NCI-H146 (cell line): Measurements from ENCODE around the gene TMPRSS13.
"Not testable (repeated sequence)": the region's sequence is repeated elsewhere in the genome, so short reads cannot be mapped to it uniquely, and the experiment has no call there.

ENCODE experiments used
- DNase-seq: peaks from one replicate; lab custom pipeline; 2025; lab: John Stamatoyannopoulos, UW

TMPRSS13 gene

GRCh38 chr11:117871784-117872183 is 57.4 kb downstream of the TMPRSS13 start:
- no peak for DNase-seq

DNA sequence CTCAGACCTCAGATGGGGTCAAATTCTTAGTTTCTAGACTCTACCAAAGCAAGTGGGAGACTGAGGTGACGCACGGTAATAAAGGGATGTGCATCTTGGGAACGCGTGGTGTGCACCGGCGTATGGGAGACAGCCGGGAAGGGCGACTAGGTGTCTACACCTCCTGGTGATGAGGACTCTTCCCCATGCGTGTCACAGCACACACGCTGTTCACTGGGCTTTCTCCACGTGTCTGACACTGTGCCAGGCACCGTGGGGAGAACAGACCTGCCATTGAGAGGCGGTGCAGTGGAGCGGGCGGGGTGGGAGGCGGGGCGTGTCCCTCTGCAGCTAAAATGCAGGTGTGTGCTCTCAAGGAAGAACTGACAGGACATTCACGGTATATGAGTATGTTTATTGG is 58.0 kb downstream of the TMPRSS13 start:
- no peak for DNase-seq

DNA sequence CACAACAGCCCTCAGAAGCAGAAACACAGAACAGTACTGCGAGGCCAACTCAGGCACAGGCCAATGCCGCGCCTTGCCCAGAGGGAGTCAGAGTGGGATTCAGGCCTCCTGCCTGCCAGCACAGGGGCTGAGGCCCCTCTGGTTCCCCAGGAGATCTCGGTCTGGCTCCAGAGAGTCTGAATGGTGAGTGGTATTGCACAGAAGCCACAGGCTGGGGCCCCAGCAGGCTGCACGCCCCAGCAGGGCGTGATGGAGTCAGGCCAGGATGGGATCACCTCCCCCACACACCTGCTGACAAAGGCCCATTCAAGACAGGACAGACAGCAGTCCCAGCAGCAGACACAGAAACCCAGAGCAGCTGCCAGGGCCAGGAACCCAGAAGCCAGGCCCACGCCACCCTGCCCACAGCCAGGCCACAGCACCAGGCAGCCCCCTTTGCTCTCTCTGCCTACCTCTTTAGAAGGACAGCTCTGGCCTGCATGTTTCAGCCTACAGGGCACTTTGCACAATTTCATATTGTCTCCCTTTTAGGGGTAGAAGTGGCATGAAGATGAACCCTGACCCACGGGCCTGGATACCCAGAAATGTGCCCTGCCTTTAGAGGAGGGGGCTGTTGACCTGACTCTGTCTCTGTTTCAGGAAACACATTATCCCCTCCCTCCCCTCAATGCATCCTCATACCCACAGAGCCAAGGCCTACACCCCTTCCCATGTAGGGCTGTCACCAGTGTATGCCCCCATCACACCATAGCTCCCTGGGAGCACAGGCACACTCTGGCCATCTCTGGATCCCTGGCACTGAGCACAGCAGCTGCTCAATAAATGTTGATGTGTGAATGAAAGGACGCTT is 58.9 kb downstream of the TMPRSS13 start:
- DNase-seq, result peak; percentile 79

GRCh38 chr11:117869604-117870003 is 59.6 kb downstream of the TMPRSS13 start:
- no peak for DNase-seq

DNA sequence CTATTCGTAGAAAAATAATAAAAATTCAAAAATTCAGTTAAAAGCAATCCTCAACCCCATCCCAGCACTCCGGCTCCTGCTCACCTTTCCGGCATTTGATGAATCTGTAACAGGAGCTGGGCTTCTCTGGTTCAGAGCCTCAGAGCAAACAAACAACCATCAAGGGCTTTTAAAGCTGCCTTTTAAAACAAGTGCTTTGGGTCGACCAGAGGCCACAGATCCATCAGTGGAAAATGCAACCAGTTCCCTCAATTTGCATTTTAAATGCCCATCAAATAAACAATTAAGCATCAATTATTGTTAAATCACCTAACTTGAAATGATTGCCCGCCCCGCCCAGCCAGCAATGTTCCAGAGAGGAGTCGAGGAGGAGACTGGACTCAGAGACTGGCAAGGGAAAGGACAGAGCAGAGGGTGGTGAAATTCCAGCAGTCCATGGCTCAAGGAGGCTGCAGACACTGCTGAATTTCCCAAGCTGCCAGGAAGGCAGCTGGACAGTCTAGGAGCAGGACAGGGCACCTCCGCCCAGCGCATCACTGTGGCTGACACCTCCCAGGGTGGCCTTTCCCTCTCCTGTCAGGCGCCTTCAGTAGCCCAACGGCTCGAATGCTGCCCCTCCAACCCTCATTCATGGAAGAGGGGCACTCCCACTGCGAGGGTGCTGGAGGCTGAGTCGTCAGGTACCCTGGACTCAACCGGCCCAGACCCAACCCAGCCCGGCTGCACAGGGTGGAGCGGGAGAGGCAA is 60.2 kb downstream of the TMPRSS13 start:
- DNase-seq, result peak; percentile 35

DNA sequence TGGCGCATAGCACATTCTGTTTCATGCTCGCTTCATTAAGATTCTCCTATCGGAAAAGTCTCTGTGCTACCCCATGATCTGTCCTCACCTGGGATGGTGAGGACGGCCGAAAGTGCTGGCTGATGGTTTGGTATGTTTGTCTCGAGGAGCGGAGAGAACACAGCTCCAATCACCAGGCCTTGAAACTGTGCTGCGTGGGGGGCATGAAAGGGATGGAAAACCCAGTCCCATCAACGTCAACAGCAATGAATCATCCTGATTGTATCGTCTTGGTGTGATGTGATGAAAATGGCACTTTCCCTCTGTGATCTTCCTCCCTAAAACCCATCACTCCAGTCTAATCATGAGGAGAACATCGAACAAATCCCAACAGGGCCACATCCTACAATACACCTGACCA is 61.1 kb downstream of the TMPRSS13 start:
- no peak for DNase-seq

DNA sequence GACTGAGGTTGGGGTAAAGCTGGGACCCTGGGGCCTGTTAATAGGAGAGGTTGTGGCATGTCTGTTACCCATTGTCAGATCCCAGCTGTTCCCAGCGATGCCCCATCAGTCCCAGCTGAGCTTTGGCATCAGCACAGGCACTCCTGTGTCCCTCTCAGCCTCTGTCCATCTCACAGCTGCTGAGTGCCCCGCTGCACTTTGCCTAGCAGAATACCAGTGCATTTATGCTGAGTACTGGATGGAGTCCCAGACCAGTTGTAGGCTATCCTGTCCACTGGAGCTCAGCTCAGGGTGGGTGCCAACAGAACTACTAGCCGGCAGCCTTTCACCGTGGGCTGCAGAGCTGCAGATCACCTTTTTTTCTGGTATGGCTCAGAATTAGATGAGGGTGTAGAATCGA is 62.7 kb downstream of the TMPRSS13 start:
- DNase-seq, result no peak

- not testable (repeated sequence) for DNase-seq
Measured at GRCh38 chr11:117865546-117865945, 63.7 kb downstream of the TMPRSS13 start.

DNA sequence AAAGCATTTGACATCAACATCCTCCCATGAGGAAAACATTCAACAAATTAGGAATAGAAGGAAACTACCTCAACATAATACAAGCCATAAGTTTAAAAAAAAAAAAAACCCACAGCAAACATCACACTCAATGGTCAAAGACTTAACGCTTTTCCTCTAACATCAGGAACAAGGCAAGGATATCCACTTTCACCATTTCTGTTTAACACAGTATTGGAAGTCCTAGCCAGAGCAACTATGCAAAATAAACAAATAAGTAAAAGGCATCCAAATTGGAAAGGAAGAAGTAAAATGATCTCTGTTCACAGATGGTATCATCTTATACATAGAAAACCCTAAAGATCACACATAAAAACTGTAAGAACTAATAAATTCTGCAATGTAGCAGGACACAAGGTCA is 65.8 kb downstream of the TMPRSS13 start:
- DNase-seq, result no peak

GRCh38 chr11:117862753-117863152 is 66.4 kb downstream of the TMPRSS13 start:
- no peak for DNase-seq

DNA sequence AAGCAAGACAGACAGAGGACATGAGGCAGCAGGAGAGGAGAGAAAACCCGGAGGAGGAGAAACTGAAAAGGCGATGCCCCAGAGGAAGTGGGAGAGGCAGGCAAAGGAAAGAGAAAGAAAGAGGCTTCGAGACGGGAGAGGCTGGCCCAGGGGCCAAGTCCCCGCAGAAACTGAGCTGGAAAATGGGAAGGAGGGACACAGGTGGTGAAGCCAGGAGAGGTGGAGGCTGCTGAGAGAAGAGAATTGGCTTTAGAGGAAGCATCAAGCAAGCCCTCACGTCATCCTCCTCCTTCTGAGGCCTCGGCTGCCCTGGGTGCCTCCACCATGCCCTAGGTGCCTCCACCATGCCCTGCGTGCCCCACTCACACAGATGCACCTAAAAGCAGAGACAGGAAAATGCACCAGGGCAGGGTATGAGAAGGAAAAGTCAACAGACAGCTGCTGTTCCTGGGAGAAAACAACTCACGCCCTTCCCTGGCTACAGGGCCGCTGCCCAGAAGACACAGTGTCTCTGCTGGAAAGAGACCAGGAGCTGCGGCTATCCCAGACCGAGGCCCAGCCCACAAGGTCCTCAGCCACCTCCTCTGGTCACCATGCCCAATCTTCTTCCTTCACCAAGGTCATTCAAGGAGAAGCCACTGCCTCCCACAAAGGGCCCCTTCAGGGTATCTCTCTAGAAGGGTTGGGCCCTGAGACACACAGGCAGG is 67.0 kb downstream of the TMPRSS13 start:
- DNase-seq, result no peak

DNA sequence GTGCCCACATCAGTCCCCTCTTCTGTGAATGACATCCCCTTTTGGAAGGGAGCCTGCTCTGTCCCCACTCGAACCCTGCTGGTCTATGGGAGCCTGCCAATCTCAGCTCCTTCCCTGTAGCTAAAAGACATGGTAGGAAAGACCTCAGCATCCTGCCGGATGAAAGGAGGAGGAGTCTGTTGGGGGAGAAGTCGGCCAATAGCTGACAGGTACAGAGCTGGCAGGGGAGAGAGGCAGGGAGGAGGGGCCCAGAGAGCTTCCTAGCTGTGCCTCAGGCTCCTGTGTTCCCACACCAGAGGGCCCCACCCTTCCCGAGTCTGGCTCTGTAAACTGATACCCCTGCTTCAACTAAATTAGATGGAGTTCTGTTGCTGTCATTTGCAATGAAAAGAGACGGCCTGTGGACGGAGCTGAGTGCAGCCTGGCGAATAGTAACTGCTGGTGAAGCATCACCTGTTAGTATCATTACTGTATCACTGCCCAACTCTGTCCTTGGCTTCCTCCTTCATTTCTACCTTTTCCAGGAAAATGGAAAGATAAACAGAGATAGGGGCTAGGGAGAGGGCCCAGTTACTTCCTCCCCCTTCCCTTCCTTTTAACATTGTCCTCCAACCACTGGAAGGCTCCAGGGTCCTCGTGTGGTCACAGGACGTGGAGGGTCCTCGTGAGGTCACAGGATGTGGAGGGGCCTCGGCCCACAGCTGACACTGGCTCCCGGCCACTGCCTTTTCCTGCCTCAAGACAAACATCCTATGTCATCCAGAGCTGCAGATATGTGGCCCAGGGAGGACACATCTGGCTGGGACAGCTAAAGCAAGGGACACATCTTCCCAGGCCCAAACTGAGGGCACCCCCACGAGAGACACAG is 67.8 kb downstream of the TMPRSS13 start:
- DNase-seq, result peak; percentile 89

- no peak for DNase-seq
Measured at GRCh38 chr11:117860139-117860538, 69.1 kb downstream of the TMPRSS13 start.

- DNase-seq, result peak; percentile 58
Measured at GRCh38 chr11:117859488-117860112, 69.6 kb downstream of the TMPRSS13 start.

- no peak for DNase-seq
Measured at GRCh38 chr11:117859061-117859460, 70.1 kb downstream of the TMPRSS13 start.

GRCh38 chr11:117857734-117858414 is 71.3 kb downstream of the TMPRSS13 start:
- no peak for DNase-seq

DNA sequence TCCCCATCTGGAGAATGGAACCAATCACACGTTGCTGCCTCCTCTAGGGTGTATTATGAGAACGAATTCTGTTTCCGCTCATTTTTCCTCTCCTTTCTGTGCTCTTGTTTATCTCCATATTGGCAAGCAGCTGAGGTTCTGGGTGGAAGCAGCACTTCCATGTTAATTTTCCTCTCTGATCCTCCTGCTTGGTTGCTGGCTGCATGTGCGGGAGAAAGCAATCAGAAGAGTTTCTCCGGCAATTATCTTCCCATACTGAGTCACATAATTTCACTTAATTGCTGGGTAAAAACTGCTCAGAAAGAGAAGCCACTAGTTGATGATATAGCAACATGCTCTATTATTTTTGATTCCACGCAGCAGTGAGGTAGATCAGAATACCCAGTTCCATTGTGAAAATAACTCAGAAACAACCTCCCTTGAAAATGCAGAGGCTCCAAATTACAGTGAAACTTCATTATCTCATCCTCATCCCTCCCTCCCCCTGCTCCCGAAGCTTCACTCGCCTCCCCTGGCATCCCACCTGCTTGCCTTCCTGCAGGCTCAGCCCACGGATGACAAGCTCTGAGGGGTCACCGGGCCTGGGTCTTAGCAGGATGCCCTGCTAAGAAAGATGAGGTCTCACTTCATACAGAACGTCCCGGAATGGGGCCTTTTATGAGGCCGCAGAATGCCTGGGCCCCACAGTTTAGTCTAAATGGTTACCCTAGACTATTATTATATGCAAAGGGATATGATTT is 73.1 kb downstream of the TMPRSS13 start:
- DNase-seq, result peak; percentile 45

GRCh38 chr11:117855186-117855845 is 73.9 kb downstream of the TMPRSS13 start:
- no peak for DNase-seq

GRCh38 chr11:117852309-117852708 is 76.9 kb downstream of the TMPRSS13 start:
- DNase-seq, result no peak
